GM23338 (cell line): Measurements from ENCODE around the gene RPL37. TPM values are rescaled to one million over a fixed set of nuclear protein-coding genes. Genes with fewer than 3 reads are reported as not detected.

Experiments used
- ATAC-seq: fragments of 200-7000 bp; cut with Tn5 transposase; 3 replicates; pipeline ENCODE4 v1.9.1; 2020
- DNase-seq: peaks from one replicate; pipeline ENCODE4 v3.0.0-alpha.2; 2015; ENCODE audit warnings: low spot score
- H2AFZ ChIP-seq: fragments of 200-600 bp; sonication (generic); 2 replicates; pipeline ENCODE4 v1.8.0; 2016; ENCODE audit warnings: antibody characterized with exemption, mild to moderate bottlenecking, moderate library complexity
- H3F3A ChIP-seq: fragments of 200-600 bp; sonication (generic); replicated peaks from 2 replicates; pipeline ENCODE4 v1.8.0; 2017; ENCODE audit warnings: antibody characterized with exemption, mixed run types, low read depth
- H3K27ac ChIP-seq: fragments of 200-600 bp; sonication (generic); 2 replicates; pipeline ENCODE4 v1.6.1; 2016; ENCODE audit warnings: low read depth
- H3K27me3 ChIP-seq: fragments of 200-600 bp; sonication (generic); 2 replicates; pipeline ENCODE4 v1.8.0; 2016; ENCODE audit warnings: mild to moderate bottlenecking, mixed run types, moderate library complexity; ENCODE audit not compliant: insufficient read depth
- H3K36me3 ChIP-seq: fragments of 200-600 bp; sonication (generic); 2 replicates; pipeline ENCODE4 v1.8.0; 2016; ENCODE audit warnings: mild to moderate bottlenecking; ENCODE audit not compliant: insufficient read depth
- H3K4me1 ChIP-seq: fragments of 200-600 bp; sonication (generic); 2 replicates; pipeline ENCODE4 v1.8.0; 2016; ENCODE audit warnings: mild to moderate bottlenecking, moderate library complexity; ENCODE audit not compliant: insufficient read depth
- H3K4me2 ChIP-seq: fragments of 200-600 bp; sonication (generic); 2 replicates; pipeline ENCODE4 v1.7.1; 2017; ENCODE audit warnings: mixed run types
- H3K4me3 ChIP-seq: fragments of 200-600 bp; sonication (generic); 2 replicates; pipeline ENCODE4 v1.6.1; 2016; ENCODE audit warnings: mixed run types
- H3K79me2 ChIP-seq: fragments of 200-600 bp; sonication (generic); replicated peaks from 2 replicates; pipeline ENCODE4 v1.8.0; 2017; ENCODE audit warnings: mild to moderate bottlenecking; ENCODE audit not compliant: insufficient read depth
- H3K9me2 ChIP-seq: fragments of 200-600 bp; sonication (generic); 2 replicates; pipeline ENCODE4 v1.8.0; 2017; ENCODE audit not compliant: insufficient read depth
- H4K20me1 ChIP-seq: fragments of 200-600 bp; sonication (generic); replicated peaks from 2 replicates; pipeline ENCODE4 v1.8.0; 2017; ENCODE audit warnings: mild to moderate bottlenecking; ENCODE audit not compliant: insufficient read depth
- H3K27ac Mint-ChIP-seq: 2 replicates; pipeline ENCODE4 v1.8.0; 2020; ENCODE audit warnings: inconsistent platforms, mild to moderate bottlenecking, moderate library complexity, mixed read lengths
- H3K27me3 Mint-ChIP-seq: 3 replicates; pipeline ENCODE4 v1.8.0; 2022; ENCODE audit warnings: low read depth, mild to moderate bottlenecking, moderate library complexity, mixed read lengths, inconsistent platforms; ENCODE audit not compliant: insufficient read depth, poor library complexity
- H3K36me3 Mint-ChIP-seq: 3 replicates; pipeline ENCODE4 v1.8.0; 2021; ENCODE audit warnings: low read depth, mild to moderate bottlenecking, inconsistent platforms, moderate library complexity, mixed read lengths
- H3K4me1 Mint-ChIP-seq: 3 replicates; pipeline ENCODE4 v1.8.0; 2020; ENCODE audit warnings: mild to moderate bottlenecking, inconsistent platforms, mixed read lengths
- H3K4me3 Mint-ChIP-seq: 3 replicates; pipeline ENCODE4 v1.8.0; 2021; ENCODE audit warnings: moderate library complexity, mild to moderate bottlenecking, inconsistent platforms, mixed read lengths
- H3K9me3 Mint-ChIP-seq: 3 replicates; pipeline ENCODE4 v1.8.0; 2020; ENCODE audit warnings: moderate library complexity, mild to moderate bottlenecking, inconsistent platforms, mixed read lengths
- CREB1 ChIP-seq: fragments of 250-450 bp; sonication (Bioruptor Pico); IDR thresholded peaks from 2 replicates; pipeline ENCODE4 v1.5.0; 2020; ENCODE audit warnings: low read depth, mild to moderate bottlenecking, moderate library complexity
- EZH2 ChIP-seq: fragments of 200-600 bp; sonication (generic); IDR thresholded peaks from one replicate; pipeline ENCODE4 v1.8.0; 2017; ENCODE audit warnings: antibody characterized with exemption, mild to moderate bottlenecking, low read depth; ENCODE audit not compliant: unreplicated experiment
- EZH2phosphoT487 ChIP-seq: fragments of 200-600 bp; sonication (generic); IDR thresholded peaks from one replicate; pipeline ENCODE4 v1.8.1; 2018; ENCODE audit warnings: antibody characterized with exemption; ENCODE audit not compliant: unreplicated experiment
- JUNB ChIP-seq: IDR thresholded peaks from one replicate; pipeline ENCODE4 v1.6.1; 2016; ENCODE audit warnings: antibody characterized with exemption; ENCODE audit not compliant: unreplicated experiment
- NANOG ChIP-seq: IDR thresholded peaks from 2 replicates; pipeline ENCODE4 v1.6.1; 2016; ENCODE audit warnings: antibody characterized with exemption, borderline replicate concordance
- POLR2AphosphoS5 ChIP-seq: IDR thresholded peaks from 2 replicates; pipeline ENCODE4 v1.6.1; 2016; ENCODE audit warnings: antibody characterized with exemption, low read depth
- STAT1 ChIP-seq: IDR thresholded peaks from one replicate; pipeline ENCODE4 v1.6.1; 2016; ENCODE audit warnings: antibody characterized with exemption; ENCODE audit not compliant: unreplicated experiment
- ZNF114 ChIP-seq: fragments of 250-450 bp; sonication (Bioruptor Pico); IDR thresholded peaks from 2 replicates; pipeline ENCODE4 v1.5.0; 2020; ENCODE audit warnings: mild to moderate bottlenecking, moderate library complexity
- polyA plus RNA-seq: library from polyadenylated mRNA; unstranded; fragments of >200 nt; fragmentation: Nextera tagmentation; extraction: Ambion mirVana; gene quantifications from 2 replicates; pipeline ENCODE4 v1.2.1, GENCODE V29; 2016
- total RNA-seq: library from RNA; depleted of rRNA; stranded (reverse); fragments of >200 nt; shearing (Covaris generic); gene quantifications from 2 replicates; pipeline ENCODE4 v1.2.3, GENCODE V29; 2014
- TF ChIP-seq, protein P1 (sequence below): IDR thresholded peaks from one replicate; pipeline ENCODE4 v1.6.1; 2018; ENCODE audit warnings: antibody characterized with exemption; ENCODE audit not compliant: unreplicated experiment
- TF ChIP-seq, protein P2 (sequence below), 2 experiments: fragments of 200-600 bp in 1 of 2; sonication (generic) in 1 of 2; conservative IDR thresholded peaks; 2 replicates each; pipeline versions ENCODE4 v1.5.1 to v1.6.1; 2016 to 2017; ENCODE audit warnings: antibody characterized with exemption in 2 of 2, low read depth in 2 of 2, mild to moderate bottlenecking in 2 of 2, moderate library complexity in 1 of 2
- TF ChIP-seq, protein P3 (sequence below): IDR thresholded peaks from 2 replicates; pipeline ENCODE4 v1.6.1; 2016; ENCODE audit warnings: antibody characterized with exemption

The RPL37 gene
- total and polyA plus RNA-seq, 2 experiments from 2014 or later, result 104 to 3,283 TPM

DNA sequence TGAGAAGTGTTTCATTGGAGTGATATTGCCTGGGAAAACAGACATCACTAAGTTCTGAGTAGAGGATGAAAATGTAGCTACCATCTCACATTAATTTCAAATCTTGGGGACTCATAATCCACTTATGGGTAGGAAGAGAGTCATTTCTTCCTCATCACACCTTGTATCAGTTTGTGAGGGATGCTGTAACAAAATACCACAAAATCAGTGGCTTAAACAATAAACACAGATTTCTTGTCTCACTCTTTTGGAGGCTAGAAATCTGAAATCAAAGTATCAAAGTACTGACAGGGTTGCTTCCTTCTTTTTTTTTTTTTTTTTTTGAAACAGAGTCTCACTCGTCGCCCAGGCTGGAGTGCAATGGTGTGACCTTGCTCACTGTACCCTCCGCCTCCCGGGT, 9.5 kb upstream of the RPL37 start (continued):
- TF ChIP-seq, protein P1, sequence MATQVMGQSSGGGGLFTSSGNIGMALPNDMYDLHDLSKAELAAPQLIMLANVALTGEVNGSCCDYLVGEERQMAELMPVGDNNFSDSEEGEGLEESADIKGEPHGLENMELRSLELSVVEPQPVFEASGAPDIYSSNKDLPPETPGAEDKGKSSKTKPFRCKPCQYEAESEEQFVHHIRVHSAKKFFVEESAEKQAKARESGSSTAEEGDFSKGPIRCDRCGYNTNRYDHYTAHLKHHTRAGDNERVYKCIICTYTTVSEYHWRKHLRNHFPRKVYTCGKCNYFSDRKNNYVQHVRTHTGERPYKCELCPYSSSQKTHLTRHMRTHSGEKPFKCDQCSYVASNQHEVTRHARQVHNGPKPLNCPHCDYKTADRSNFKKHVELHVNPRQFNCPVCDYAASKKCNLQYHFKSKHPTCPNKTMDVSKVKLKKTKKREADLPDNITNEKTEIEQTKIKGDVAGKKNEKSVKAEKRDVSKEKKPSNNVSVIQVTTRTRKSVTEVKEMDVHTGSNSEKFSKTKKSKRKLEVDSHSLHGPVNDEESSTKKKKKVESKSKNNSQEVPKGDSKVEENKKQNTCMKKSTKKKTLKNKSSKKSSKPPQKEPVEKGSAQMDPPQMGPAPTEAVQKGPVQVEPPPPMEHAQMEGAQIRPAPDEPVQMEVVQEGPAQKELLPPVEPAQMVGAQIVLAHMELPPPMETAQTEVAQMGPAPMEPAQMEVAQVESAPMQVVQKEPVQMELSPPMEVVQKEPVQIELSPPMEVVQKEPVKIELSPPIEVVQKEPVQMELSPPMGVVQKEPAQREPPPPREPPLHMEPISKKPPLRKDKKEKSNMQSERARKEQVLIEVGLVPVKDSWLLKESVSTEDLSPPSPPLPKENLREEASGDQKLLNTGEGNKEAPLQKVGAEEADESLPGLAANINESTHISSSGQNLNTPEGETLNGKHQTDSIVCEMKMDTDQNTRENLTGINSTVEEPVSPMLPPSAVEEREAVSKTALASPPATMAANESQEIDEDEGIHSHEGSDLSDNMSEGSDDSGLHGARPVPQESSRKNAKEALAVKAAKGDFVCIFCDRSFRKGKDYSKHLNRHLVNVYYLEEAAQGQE, result no peak
- TF ChIP-seq STAT1, result no peak
- TF ChIP-seq NANOG, result no peak
- no peak for TF ChIP-seq EZH2phosphoT487
- no peak for TF ChIP-seq ZNF114 (CRISPR knock-in tag)
- TF ChIP-seq CREB1 (CRISPR knock-in tag), result no peak
- no peak for TF ChIP-seq POLR2AphosphoS5
- no peak for TF ChIP-seq EZH2
- TF ChIP-seq, protein P2, sequence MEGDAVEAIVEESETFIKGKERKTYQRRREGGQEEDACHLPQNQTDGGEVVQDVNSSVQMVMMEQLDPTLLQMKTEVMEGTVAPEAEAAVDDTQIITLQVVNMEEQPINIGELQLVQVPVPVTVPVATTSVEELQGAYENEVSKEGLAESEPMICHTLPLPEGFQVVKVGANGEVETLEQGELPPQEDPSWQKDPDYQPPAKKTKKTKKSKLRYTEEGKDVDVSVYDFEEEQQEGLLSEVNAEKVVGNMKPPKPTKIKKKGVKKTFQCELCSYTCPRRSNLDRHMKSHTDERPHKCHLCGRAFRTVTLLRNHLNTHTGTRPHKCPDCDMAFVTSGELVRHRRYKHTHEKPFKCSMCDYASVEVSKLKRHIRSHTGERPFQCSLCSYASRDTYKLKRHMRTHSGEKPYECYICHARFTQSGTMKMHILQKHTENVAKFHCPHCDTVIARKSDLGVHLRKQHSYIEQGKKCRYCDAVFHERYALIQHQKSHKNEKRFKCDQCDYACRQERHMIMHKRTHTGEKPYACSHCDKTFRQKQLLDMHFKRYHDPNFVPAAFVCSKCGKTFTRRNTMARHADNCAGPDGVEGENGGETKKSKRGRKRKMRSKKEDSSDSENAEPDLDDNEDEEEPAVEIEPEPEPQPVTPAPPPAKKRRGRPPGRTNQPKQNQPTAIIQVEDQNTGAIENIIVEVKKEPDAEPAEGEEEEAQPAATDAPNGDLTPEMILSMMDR (conservative IDR thresholded peaks at IDR 0.05; ENCODE audit: low read depth in 2 of 2), result no peak
- TF ChIP-seq JUNB, result no peak

DNA sequence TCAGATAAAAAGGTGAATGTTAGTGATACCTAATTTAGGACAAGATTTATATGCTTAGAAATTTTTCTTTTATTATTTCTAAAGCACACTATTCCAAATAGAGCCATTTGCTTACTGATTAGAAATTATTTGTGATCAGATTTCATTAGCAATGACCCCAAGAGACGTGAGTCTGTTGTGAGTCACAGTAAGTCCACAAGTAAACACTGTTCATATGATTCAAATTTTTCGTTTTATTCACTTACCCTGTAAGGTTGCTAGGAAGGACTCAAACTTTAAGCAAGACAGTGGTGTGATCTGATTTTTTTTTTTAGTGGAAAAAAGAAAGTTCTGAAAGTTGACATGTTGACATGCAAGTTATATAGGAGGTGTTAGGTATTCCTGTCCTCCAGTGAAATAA, 7.3 kb upstream of the RPL37 start:
- Mint-ChIP-seq H3K4me1 (peaks cover 14% of the 10 kb centered on the region; the same call in 2 of the 3 replicates), H3K27ac (no peak overlapping the region), H3K9me3 (no peaks in the 10 kb centered on the region), H3K4me3 (no peak overlapping the region), H3K36me3 (no peaks in the 10 kb centered on the region), H3K27me3 (no peaks in the 10 kb centered on the region)
- Histone ChIP-seq H3K9me2 (no peaks in the 10 kb centered on the region), H3K36me3 (no peaks in the 10 kb centered on the region), H4K20me1 (no peaks in the 10 kb centered on the region), H3K79me2 (no peaks in the 10 kb centered on the region), H2AFZ (no peak overlapping the region), H3K4me1 (peaks cover under 1% of the 10 kb centered on the region; the same call in 1 of the 2 replicates), H3K27me3 (no peaks in the 10 kb centered on the region), H3K4me2 (no peak overlapping the region), H3F3A (no peaks in the 10 kb centered on the region), H3K4me3 (no peak overlapping the region), H3K27ac (no peak overlapping the region)
- DNase-seq, result no peak
- ATAC-seq, result no peak
- TF ChIP-seq ZNF114 (CRISPR knock-in tag), result no peak
- TF ChIP-seq, protein P1, result no peak
- TF ChIP-seq, protein P3, sequence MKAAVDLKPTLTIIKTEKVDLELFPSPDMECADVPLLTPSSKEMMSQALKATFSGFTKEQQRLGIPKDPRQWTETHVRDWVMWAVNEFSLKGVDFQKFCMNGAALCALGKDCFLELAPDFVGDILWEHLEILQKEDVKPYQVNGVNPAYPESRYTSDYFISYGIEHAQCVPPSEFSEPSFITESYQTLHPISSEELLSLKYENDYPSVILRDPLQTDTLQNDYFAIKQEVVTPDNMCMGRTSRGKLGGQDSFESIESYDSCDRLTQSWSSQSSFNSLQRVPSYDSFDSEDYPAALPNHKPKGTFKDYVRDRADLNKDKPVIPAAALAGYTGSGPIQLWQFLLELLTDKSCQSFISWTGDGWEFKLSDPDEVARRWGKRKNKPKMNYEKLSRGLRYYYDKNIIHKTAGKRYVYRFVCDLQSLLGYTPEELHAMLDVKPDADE, result no peak
